SU-DHL-6 (cell line): Measurements from ENCODE around the gene ADARB2.

Experiments used
- CTCF ChIP-seq: fragments of 200-600 bp; sonication (generic); IDR thresholded peaks from one replicate; pipeline ENCODE4 v1.5.1; 2017; ENCODE audit warnings: antibody characterized with exemption, mild to moderate bottlenecking, low read length, moderate library complexity; ENCODE audit not compliant: insufficient read depth, poor library complexity, severe bottlenecking
- EZH2phosphoT487 ChIP-seq: fragments of 200-600 bp; sonication (generic), shearing (Covaris generic); conservative IDR thresholded peaks from 2 replicates; pipeline ENCODE4 v1.6.1; 2018; ENCODE audit warnings: mild to moderate bottlenecking, antibody characterized with exemption, low read length, moderate library complexity, mixed read lengths

GRCh38 chr10:1422275-1422674, 315.1 kb downstream of the ADARB2 start:
- no peak for TF ChIP-seq CTCF
- TF ChIP-seq EZH2phosphoT487, result no peak
